GM12878 (cell line): ENCODE results near the gene SINHCAF. TPM values are rescaled to one million over a fixed set of nuclear protein-coding genes. Genes with fewer than 3 reads are reported as not detected.

ENCODE experiments used
- BHLHE40 ChIP-seq, 2 experiments: fragments of 450-650 bp in 1 of 2; IDR thresholded peaks; 2 replicates each; pipeline ENCODE4 v1.6.1; 2011 to 2017; ENCODE audit warnings: low read depth in 2 of 2, borderline replicate concordance in 1 of 2, improper control_type of control experiment in 1 of 2, low read length in 1 of 2, mild to moderate bottlenecking in 1 of 2
- BRCA1 ChIP-seq: IDR thresholded peaks from 2 replicates; pipeline ENCODE4 v1.6.1; 2011; ENCODE audit warnings: low read depth, low read length, improper control_type of control experiment
- CEBPB ChIP-seq, 2 experiments: fragments of 150-350 bp in 1 of 2; IDR thresholded peaks; 2 replicates each; pipeline ENCODE4 v1.6.1; 2012 to 2014; ENCODE audit warnings: low read depth in 2 of 2, low read length in 2 of 2, borderline replicate concordance in 1 of 2, inconsistent platforms in 1 of 2
- CREB1 ChIP-seq: IDR thresholded peaks from 2 replicates; pipeline ENCODE4 v1.6.1; 2012; ENCODE audit warnings: low read depth, mild to moderate bottlenecking, inconsistent platforms
- EGR1 ChIP-seq, 2 experiments: IDR thresholded peaks; 1 replicate in 1 of 2; 2 replicates in 1 of 2; pipeline ENCODE4 v1.6.1; 2011 to 2012; ENCODE audit warnings: low read depth in 2 of 2, low read length in 2 of 2, borderline replicate concordance in 1 of 2, mild to moderate bottlenecking in 1 of 2, moderate library complexity in 1 of 2
- FOS ChIP-seq: IDR thresholded peaks from 3 replicates; pipeline ENCODE4 v1.6.1; 2011; ENCODE audit warnings: borderline replicate concordance; ENCODE audit not compliant: insufficient read length; ENCODE audit errors: extremely low read depth
- HCFC1 ChIP-seq: fragments of 150-350 bp; IDR thresholded peaks from 2 replicates; pipeline ENCODE4 v1.6.1; 2014; ENCODE audit warnings: low read length
- HDGF ChIP-seq: fragments of 450-650 bp; IDR thresholded peaks from 2 replicates; pipeline ENCODE4 v1.6.1; 2016; ENCODE audit warnings: antibody characterized with exemption
- IKZF2 ChIP-seq, 2 experiments: fragments of 450-650 bp; IDR thresholded peaks; 2 replicates each; pipeline ENCODE4 v1.6.1; 2017; ENCODE audit warnings: mild to moderate bottlenecking in 2 of 2, moderate library complexity in 2 of 2
- IRF4 ChIP-seq: IDR thresholded peaks from 2 replicates; pipeline ENCODE4 v1.6.1; 2011; ENCODE audit warnings: low read depth, low read length
- JUND ChIP-seq: IDR thresholded peaks from 2 replicates; pipeline ENCODE4 v1.6.1; 2012; ENCODE audit warnings: low read depth, mild to moderate bottlenecking, low read length, improper control_type of control experiment, moderate library complexity
- NFYA ChIP-seq: IDR thresholded peaks from 2 replicates; pipeline ENCODE4 v1.6.1; 2011; ENCODE audit warnings: low read depth, mild to moderate bottlenecking, low read length, improper control_type of control experiment, borderline replicate concordance
- RCOR1 ChIP-seq: conservative IDR thresholded peaks from 2 replicates; pipeline ENCODE4 v1.6.1; 2012; ENCODE audit warnings: low read depth, low read length, improper control_type of control experiment
- SMAD1 ChIP-seq: fragments of 450-650 bp; IDR thresholded peaks from 2 replicates; pipeline ENCODE4 v1.6.1; 2018; ENCODE audit warnings: mild to moderate bottlenecking, low read depth; ENCODE audit not compliant: partially characterized antibody
- SMAD5 ChIP-seq: IDR thresholded peaks from 2 replicates; pipeline ENCODE4 v1.6.1; 2016; ENCODE audit warnings: antibody characterized with exemption, low read depth
- SMARCA5 ChIP-seq: fragments of 450-650 bp; IDR thresholded peaks from 2 replicates; pipeline ENCODE4 v1.6.1; 2017; ENCODE audit warnings: mild to moderate bottlenecking
- TAF1 ChIP-seq: IDR thresholded peaks from 2 replicates; pipeline ENCODE4 v1.6.1; 2011; ENCODE audit warnings: mild to moderate bottlenecking, low read depth, low read length, borderline replicate concordance
- TCF3 ChIP-seq: IDR thresholded peaks from 2 replicates; pipeline ENCODE4 v1.6.1; 2012; ENCODE audit warnings: low read depth, mild to moderate bottlenecking, low read length, borderline replicate concordance; ENCODE audit not compliant: insufficient read depth
- WRNIP1 ChIP-seq: IDR thresholded peaks from 2 replicates; pipeline ENCODE4 v1.6.1; 2011; ENCODE audit warnings: low read depth, low read length, improper control_type of control experiment, borderline replicate concordance
- ZBED1 ChIP-seq: IDR thresholded peaks from 2 replicates; pipeline ENCODE4 v1.6.1; 2016; ENCODE audit warnings: borderline replicate concordance
- ZSCAN29 ChIP-seq: fragments of 450-650 bp; IDR thresholded peaks from 2 replicates; pipeline ENCODE4 v1.6.1; 2017; ENCODE audit warnings: mild to moderate bottlenecking, moderate library complexity
- polyA plus RNA-seq, 11 experiments: library from polyadenylated mRNA; depleted of rRNA in 4 of 11; unstranded in 6 of 11; stranded (reverse) in 5 of 11; fragments of >200 nt; fragmentation: Nextera tagmentation in 4 of 11; fragmentation: Illumina TruSeq in 1 of 11; extraction: Ambion mirVana in 4 of 11; extraction: Trizol in 1 of 11; gene quantifications; 1 replicate in 1 of 11; 2 replicates in 10 of 11; pipeline versions ENCODE4 v1.2.1 to v1.2.3, GENCODE V29; 2011 to 2016; ENCODE audit warnings: inconsistent platforms in 2 of 11, missing spikeins in 2 of 11, low read depth in 1 of 11
- total RNA-seq, 4 experiments: library from RNA; depleted of rRNA in 3 of 4; stranded (reverse); fragments of >200 nt in 3 of 4; fragmentation: Illumina TruSeq in 1 of 4; extraction: Trizol in 1 of 4; gene quantifications; 2 replicates each; pipeline versions ENCODE4 v1.2.1 to v1.2.3, GENCODE V29; 2013 to 2021
- TF ChIP-seq, protein P1 (sequence below): fragments of 450-650 bp; IDR thresholded peaks from 2 replicates; pipeline ENCODE4 v1.6.1; 2018; ENCODE audit warnings: mild to moderate bottlenecking, low read depth, moderate library complexity; ENCODE audit not compliant: partially characterized antibody
- TF ChIP-seq, protein P2 (sequence below): fragments of 450-650 bp; IDR thresholded peaks from 2 replicates; pipeline ENCODE4 v1.6.1; 2017; ENCODE audit warnings: mild to moderate bottlenecking, moderate library complexity
- TF ChIP-seq, protein P3 (sequence below): IDR thresholded peaks from 2 replicates; pipeline ENCODE4 v1.6.1; 2011; ENCODE audit warnings: low read depth, mild to moderate bottlenecking, low read length, moderate library complexity, borderline replicate concordance; ENCODE audit errors: extremely low read depth
- TF ChIP-seq, protein P4 (sequence below): IDR thresholded peaks from 2 replicates; pipeline ENCODE4 v1.6.1; 2012; ENCODE audit warnings: low read depth, low read length, improper control_type of control experiment

Gene SINHCAF
- total and polyA plus RNA-seq, 10 of the 15 experiments (the other 5 are each of a cell fraction or from before 2014, with no cell fraction given): 60.4 to 156 (median 90.3) TPM

DNA sequence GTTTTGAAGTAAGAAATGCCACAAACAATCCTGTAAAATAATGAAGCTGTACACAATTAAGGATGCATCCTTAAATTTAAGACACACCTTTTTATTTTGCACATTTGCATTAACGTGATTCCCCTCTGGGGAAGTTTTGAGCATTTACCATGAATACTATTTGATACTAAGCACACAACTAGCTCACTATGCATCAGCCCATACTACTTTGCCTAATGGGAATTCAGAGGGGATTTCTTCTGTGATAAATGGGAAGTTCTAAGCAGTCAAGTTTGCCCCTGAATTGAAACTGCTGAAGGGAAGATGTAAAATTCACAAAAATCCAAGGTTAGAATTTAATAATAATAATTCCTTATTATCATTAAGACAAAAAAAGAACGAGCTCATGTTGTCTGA lies 27.4 kb downstream of the SINHCAF start (continued):
- no peak for TF ChIP-seq CEBPB (IDR thresholded peaks at IDR 0.05; ENCODE audit: borderline replicate concordance in 1 of 2, low read depth in 2 of 2, low read length in 2 of 2)
- TF ChIP-seq BRCA1: no peak
- no peak for TF ChIP-seq JUND
- TF ChIP-seq, protein P1, sequence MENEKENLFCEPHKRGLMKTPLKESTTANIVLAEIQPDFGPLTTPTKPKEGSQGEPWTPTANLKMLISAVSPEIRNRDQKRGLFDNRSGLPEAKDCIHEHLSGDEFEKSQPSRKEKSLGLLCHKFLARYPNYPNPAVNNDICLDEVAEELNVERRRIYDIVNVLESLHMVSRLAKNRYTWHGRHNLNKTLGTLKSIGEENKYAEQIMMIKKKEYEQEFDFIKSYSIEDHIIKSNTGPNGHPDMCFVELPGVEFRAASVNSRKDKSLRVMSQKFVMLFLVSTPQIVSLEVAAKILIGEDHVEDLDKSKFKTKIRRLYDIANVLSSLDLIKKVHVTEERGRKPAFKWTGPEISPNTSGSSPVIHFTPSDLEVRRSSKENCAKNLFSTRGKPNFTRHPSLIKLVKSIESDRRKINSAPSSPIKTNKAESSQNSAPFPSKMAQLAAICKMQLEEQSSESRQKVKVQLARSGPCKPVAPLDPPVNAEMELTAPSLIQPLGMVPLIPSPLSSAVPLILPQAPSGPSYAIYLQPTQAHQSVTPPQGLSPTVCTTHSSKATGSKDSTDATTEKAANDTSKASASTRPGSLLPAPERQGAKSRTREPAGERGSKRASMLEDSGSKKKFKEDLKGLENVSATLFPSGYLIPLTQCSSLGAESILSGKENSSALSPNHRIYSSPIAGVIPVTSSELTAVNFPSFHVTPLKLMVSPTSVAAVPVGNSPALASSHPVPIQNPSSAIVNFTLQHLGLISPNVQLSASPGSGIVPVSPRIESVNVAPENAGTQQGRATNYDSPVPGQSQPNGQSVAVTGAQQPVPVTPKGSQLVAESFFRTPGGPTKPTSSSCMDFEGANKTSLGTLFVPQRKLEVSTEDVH: no peak
- TF ChIP-seq TCF3: no peak
- TF ChIP-seq, protein P2, sequence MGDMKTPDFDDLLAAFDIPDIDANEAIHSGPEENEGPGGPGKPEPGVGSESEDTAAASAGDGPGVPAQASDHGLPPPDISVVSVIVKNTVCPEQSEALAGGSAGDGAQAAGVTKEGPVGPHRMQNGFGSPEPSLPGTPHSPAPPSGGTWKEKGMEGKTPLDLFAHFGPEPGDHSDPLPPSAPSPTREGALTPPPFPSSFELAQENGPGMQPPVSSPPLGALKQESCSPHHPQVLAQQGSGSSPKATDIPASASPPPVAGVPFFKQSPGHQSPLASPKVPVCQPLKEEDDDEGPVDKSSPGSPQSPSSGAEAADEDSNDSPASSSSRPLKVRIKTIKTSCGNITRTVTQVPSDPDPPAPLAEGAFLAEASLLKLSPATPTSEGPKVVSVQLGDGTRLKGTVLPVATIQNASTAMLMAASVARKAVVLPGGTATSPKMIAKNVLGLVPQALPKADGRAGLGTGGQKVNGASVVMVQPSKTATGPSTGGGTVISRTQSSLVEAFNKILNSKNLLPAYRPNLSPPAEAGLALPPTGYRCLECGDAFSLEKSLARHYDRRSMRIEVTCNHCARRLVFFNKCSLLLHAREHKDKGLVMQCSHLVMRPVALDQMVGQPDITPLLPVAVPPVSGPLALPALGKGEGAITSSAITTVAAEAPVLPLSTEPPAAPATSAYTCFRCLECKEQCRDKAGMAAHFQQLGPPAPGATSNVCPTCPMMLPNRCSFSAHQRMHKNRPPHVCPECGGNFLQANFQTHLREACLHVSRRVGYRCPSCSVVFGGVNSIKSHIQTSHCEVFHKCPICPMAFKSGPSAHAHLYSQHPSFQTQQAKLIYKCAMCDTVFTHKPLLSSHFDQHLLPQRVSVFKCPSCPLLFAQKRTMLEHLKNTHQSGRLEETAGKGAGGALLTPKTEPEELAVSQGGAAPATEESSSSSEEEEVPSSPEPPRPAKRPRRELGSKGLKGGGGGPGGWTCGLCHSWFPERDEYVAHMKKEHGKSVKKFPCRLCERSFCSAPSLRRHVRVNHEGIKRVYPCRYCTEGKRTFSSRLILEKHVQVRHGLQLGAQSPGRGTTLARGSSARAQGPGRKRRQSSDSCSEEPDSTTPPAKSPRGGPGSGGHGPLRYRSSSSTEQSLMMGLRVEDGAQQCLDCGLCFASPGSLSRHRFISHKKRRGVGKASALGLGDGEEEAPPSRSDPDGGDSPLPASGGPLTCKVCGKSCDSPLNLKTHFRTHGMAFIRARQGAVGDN: no peak
- TF ChIP-seq, protein P3, sequence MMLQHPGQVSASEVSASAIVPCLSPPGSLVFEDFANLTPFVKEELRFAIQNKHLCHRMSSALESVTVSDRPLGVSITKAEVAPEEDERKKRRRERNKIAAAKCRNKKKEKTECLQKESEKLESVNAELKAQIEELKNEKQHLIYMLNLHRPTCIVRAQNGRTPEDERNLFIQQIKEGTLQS: no peak
- no peak for TF ChIP-seq NFYA
- TF ChIP-seq FOS: no peak
- TF ChIP-seq HCFC1: no peak
- no peak for TF ChIP-seq HDGF
- TF ChIP-seq RCOR1: no peak
- no peak for TF ChIP-seq SMARCA5
- TF ChIP-seq CREB1: no peak
- no peak for TF ChIP-seq SMAD1
- TF ChIP-seq BHLHE40 (IDR thresholded peaks at IDR 0.05; ENCODE audit: borderline replicate concordance in 1 of 2, low read depth in 2 of 2, low read length in 1 of 2): peak; percentile 5 to 6; a peak in 1 of 4 replicates
- no peak for TF ChIP-seq IRF4
- TF ChIP-seq WRNIP1: no peak
- no peak for TF ChIP-seq ZBED1
- TF ChIP-seq, protein P4, sequence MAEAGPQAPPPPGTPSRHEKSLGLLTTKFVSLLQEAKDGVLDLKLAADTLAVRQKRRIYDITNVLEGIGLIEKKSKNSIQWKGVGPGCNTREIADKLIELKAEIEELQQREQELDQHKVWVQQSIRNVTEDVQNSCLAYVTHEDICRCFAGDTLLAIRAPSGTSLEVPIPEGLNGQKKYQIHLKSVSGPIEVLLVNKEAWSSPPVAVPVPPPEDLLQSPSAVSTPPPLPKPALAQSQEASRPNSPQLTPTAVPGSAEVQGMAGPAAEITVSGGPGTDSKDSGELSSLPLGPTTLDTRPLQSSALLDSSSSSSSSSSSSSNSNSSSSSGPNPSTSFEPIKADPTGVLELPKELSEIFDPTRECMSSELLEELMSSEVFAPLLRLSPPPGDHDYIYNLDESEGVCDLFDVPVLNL: no peak
- TF ChIP-seq EGR1 (IDR thresholded peaks at IDR 0.05; ENCODE audit: borderline replicate concordance in 1 of 2, low read depth in 2 of 2, low read length in 2 of 2): no peak
- no peak for TF ChIP-seq TAF1
- TF ChIP-seq IKZF2 (IDR thresholded peaks at IDR 0.05): 0 out of 4 replicates have a peak, but pooled peaks of 1 of the 2 experiments have one; percentile 37
- TF ChIP-seq SMAD5: no peak
- TF ChIP-seq ZSCAN29: no peak
